M059J (cell line): ENCODE data around the gene MYCN. TPM values are rescaled to one million over a fixed set of nuclear protein-coding genes. Genes with fewer than 3 reads are reported as not detected.
"Not testable (repeated sequence)": the region's sequence is repeated elsewhere in the genome, so short reads cannot be mapped to it uniquely, and the experiment has no call there.

Experiments
- DNase-seq: peaks from one replicate; pipeline ENCODE4 v3.0.0-alpha.2; 2012; ENCODE audit warnings: low read depth
- total RNA-seq: library from RNA; depleted of rRNA; stranded (reverse); fragments of >200 nt; shearing (Covaris generic); gene quantifications from 2 replicates; pipeline ENCODE4 v1.2.3, GENCODE V29; 2014; rRNA removed

Gene MYCN
- not detected in 2 replicates for total RNA-seq

DNA sequence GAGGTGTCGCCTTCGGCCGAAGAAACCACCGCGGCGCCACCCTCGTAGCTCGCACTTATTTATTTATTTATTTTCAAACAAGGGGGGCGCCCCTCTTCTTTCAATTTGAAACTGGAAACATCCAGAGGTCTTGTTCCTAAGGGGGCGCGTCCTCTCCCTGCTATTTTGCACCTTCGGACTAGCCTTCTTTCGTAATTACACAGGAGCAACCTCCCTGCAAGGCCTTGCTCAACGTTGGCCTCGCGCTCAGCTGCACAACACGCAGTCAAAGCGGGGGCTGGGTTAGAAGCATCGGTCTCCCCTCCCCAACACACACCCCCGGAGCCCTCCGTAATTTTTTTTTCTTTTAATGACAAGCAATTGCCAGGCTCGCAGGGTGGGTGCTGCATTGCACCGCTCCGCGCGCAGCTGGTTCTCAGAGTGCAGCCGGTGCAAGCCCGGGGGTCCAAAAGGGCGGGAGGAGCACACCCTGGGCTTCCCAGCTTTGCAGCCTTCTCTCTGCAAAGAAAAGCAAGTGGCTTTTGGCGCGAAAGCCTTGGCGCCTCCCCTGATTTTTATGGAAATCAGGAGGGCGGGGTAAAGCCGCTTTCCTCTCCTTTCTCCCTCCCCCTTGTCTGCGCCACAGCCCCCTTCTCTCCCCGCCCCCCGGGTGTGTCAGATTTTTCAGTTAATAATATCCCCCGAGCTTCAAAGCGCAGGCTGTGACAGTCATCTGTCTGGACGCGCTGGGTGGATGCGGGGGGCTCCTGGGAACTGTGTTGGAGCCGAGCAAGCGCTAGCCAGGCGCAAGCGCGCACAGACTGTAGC is at the start of gene MYCN:
TSS of gene MYCN (plus strand) at position 697 of the 807 bp plus-strand sequence. CDS start 1,515 bp downstream, outside the sequence.
- peak; percentile 28 for DNase-seq

DNA sequence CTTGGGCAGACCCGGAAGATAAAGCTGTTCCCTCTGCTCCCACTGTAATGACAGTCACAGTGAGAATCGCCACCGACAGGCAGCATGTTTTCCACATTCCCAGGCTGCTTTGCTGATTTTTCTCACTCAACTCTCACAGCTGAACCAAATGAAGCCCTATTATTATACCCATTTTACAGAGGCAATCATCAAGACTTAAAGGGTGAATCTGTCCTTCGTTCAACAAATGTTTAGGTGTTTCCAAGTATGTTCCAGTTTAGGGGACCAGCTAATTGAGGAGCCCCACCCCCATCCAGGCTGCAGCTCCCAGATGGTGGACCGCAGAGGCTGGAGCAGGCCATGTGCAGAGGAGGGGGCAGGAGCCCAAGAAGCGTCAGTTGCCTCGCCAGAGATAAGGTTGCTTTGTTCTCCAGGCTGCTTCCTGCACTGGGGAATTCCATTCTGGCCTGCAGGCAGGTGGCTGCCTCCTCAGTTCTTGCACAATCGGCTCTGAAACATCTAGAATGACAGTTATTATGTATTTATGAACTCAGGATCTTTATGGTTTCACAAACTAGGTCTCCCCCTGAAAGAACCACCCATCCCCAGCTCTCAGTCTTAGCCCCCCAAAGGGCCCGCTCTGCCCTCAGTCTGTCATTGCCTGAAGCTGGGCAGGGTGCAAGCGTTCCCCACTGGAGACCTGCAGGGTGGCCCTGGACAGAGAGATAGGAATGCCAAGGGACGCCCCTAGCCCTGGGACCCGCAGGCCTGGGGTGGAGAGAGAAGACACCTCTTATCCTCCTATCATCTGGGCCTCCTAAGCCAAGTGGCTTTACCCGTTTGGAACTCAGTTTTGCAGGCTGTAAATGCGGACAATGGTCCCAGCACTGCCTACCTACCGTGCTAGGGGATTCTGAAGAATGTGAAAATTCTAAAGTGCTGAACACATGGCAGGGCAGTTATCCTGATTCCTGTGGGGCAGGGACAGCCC is 49.1 kb upstream of the MYCN start:
- DNase-seq = peak; percentile 3

GRCh38 chr2:15892151-15892880 is 48.0 kb upstream of the MYCN start:
- no peak for DNase-seq

GRCh38 chr2:15893085-15893484 is 47.3 kb upstream of the MYCN start:
- DNase-seq = no peak

GRCh38 chr2:15893689-15894480 is 46.5 kb upstream of the MYCN start:
- DNase-seq = no peak

GRCh38 chr2:15894481-15895144 is 45.7 kb upstream of the MYCN start:
- DNase-seq = no peak

GRCh38 chr2:15895615-15896469 is 44.5 kb upstream of the MYCN start:
- DNase-seq = no peak

DNA sequence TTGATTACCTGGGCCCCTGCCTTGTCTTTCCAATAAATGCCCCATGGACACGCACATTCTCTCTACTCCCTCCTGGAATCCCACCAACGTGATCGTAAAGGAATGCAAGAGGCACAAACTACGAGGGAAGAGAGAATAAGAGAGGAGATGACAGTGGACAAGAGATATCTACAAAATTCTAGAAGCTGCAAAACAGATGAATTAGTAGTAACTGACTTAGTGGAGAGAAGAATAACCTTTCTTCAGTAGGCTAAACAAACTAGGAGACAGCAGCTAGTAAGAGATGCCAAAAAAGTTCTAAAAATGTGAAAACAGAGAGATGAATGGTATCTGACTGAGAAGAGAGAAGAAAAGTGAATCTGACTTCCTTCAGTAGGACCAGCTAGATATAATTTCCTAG is 43.5 kb upstream of the MYCN start:
- DNase-seq = no peak

- DNase-seq = no peak
These were observed 42.8 kb upstream of the MYCN start for GRCh38 chr2:15897431-15898098.

DNA sequence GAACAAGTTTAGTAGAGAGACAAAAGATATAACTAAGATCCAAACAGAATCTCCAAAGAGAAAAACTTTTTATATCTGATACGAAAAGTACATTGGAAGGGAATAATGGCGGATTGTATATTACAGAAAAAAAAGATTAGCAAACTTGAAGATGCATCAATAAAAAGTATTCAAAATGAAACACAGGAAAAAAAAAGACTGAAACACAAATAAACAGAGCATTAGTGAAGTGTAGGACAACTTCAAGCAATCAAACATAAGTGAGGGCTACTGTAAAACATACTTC is 41.1 kb upstream of the MYCN start:
- DNase-seq = no peak

- no peak for DNase-seq
These were observed 40.4 kb upstream of the MYCN start for GRCh38 chr2:15899751-15900493.

- DNase-seq = no peak
These were observed 39.1 kb upstream of the MYCN start for GRCh38 chr2:15901095-15901807.

DNA sequence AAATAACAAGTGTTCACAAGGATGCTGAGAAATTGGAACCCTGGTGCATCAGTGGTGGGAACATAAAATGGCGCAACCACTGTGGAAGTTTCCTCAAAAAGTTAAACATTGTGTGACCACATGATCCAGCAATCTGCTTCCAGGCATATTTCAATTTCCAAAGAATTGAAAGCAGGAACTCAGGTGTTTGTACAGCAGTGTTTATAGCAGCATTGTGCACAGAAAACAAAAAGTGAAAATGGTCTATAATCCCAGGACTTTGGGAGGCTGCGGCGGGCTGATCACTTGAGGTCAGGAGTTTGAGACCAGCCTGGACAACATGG is 38.6 kb upstream of the MYCN start:
- no peak for DNase-seq

- DNase-seq = not testable (repeated sequence)
These were observed 36.4 kb upstream of the MYCN start for GRCh38 chr2:15903910-15904309.

GRCh38 chr2:15905267-15905645 is 35.1 kb upstream of the MYCN start:
- DNase-seq = no peak

DNA sequence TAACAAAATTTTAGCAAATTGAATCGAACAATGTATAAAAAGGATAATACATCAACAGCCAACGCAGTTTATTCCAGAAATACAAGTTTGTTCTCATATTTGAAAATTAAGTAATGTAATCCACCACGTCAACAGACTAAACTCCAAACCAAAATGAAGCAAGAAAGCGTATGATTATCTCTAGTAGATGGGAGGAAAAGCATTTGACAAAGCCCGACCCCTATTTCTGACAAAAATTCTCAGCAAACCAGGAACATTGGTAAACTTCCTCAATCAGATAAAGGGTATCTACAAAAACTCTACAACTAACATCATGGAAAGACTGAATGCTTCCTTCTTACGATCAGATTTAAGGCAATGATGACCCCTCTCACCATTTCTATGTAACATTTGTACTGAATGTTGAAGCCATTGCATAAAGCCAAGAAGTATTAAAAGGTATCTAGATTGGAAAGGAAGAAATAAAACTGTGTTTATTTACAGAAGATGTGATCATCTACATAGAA is 34.3 kb upstream of the MYCN start:
- DNase-seq = no peak

DNA sequence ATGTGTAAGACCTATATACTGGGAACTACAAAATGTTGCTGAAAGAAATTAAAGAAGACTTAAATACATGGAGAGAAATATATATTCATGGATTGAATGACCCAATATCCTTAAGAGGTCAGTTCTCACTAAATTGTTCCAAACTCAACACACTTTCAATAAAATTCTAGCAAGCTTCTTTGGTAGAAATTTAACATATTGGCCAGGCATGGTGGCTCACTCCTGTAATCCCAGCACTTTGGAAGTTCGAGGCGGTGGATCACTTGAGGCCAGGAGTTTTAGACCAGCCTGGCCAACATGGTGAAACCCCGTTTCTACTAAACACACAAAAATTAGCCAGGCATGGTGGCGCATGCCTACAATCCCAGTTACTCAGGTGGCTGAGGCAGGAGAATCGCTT is 33.6 kb upstream of the MYCN start:
- no peak for DNase-seq
